AG10803 (cell line): Measurements from ENCODE around the gene PRKN.

ENCODE experiments used
- DNase-seq: peaks from one replicate; pipeline ENCODE4 v3.0.0; 2010; ENCODE audit warnings: low read depth
- H3K4me3 ChIP-seq: 2 replicates; pipeline ENCODE4 v1.5.1; 2011; ENCODE audit warnings: mild to moderate bottlenecking, low read length, control low read depth
- TF ChIP-seq, protein P1 (sequence below): conservative IDR thresholded peaks from 2 replicates; pipeline ENCODE4 v1.5.1; 2011; ENCODE audit warnings: mild to moderate bottlenecking, low read length, control low read depth, inconsistent platforms

The PRKN gene

DNA sequence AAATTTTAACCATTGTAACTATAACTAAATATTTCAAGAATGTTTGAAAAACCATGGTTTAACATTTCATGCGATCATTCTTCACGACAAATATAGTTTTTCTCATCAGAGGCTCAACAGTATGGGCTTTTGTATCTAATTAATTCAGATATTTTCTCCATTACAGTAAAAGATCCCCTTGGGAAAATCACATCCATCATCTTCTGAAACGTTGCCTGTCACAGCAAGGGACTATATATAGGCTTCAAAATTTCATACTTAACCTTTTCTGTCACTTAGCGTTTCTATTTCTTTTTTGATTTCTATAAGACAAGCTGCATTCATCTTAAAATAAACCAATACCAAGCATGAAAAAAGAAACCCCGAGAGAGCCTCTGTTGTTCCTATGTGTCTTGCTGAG lies 710.0 kb downstream of the PRKN start:
- no peak for DNase-seq
- no peak overlapping the region for H3K4me3 ChIP-seq
- TF ChIP-seq, protein P1, sequence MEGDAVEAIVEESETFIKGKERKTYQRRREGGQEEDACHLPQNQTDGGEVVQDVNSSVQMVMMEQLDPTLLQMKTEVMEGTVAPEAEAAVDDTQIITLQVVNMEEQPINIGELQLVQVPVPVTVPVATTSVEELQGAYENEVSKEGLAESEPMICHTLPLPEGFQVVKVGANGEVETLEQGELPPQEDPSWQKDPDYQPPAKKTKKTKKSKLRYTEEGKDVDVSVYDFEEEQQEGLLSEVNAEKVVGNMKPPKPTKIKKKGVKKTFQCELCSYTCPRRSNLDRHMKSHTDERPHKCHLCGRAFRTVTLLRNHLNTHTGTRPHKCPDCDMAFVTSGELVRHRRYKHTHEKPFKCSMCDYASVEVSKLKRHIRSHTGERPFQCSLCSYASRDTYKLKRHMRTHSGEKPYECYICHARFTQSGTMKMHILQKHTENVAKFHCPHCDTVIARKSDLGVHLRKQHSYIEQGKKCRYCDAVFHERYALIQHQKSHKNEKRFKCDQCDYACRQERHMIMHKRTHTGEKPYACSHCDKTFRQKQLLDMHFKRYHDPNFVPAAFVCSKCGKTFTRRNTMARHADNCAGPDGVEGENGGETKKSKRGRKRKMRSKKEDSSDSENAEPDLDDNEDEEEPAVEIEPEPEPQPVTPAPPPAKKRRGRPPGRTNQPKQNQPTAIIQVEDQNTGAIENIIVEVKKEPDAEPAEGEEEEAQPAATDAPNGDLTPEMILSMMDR: no peak

DNA sequence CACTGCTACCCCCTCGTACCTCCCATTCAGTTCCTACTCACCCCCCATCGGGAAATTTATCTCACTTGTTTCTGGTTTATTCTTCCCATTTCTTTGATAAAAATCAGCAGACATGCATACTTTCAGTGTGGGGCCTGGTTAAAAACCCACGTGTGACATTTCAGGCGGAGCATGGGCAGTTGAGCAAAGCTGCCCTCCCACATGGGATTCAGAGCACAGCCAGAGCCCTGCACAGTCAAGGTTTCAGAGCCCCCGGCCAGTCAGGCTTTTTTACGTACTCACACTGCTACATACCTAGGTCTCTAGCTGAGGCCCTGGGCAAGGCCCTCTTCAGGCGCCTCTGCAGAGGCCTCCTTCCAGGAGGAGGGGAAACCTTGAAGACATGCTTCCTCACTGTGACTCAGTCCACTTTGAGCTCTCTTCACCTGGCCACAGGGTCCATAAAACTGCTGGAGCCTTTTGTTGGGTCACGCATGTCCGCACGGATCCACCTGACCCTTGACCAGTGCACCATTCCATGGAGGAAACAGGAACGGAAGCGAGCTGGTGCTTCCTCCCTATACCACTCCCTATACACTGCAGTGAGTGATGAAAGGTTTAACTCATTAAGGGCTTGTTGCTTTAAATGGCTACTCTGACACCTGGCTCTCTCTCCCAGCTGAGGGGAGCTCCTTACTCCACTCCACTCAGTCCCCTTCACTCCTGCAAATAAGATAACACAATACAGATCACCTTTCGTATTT lies 713.3 kb downstream of the PRKN start:
- no peak for DNase-seq
- TF ChIP-seq, protein P1: no peak
- H3K4me3 ChIP-seq: no peak overlapping the region

DNA sequence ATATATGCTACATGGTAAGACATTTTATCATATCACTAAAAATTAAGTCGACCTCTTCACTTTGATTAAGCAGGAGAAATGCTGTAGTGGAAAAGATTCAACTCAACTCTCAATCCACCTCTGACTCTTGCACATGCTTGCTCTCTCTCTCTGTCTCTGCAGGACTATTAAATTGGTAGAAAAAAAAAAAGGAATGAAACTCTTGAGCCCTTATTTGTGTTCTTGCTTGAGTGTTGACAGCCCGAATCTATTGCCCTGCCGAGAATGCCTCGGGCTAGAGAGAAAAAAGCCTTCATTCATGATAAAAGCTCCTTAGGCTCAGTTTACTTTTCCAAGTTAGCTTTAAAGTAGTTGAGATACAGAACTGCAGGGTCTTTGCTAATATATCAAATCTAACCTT lies 722.2 kb downstream of the PRKN start:
- no peak for DNase-seq

DNA sequence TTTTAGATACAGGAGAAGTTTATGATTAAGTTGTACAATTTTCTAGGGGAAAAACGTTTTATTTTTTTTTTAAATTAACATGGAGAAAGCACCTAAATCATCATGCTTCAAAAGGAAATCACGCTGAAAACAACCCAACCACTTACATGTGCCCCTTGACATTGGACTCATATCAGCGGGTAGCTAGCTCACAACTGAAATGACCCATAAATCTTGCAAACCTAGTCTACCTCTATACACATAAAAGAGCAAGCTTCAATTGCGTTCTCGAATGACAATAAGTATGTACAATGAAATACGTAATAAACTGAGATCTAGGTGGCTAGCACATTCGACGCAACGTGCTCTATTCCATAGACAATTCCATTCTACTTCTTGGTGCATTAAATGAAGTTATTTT lies 730.8 kb downstream of the PRKN start:
- no peak overlapping the region for H3K4me3 ChIP-seq
- DNase-seq: no peak
- TF ChIP-seq, protein P1: no peak

More for the DNA sequence above, 722.2 kb downstream of the PRKN start:
- TF ChIP-seq, protein P1: no peak
- H3K4me3 ChIP-seq: no peak overlapping the region

DNA sequence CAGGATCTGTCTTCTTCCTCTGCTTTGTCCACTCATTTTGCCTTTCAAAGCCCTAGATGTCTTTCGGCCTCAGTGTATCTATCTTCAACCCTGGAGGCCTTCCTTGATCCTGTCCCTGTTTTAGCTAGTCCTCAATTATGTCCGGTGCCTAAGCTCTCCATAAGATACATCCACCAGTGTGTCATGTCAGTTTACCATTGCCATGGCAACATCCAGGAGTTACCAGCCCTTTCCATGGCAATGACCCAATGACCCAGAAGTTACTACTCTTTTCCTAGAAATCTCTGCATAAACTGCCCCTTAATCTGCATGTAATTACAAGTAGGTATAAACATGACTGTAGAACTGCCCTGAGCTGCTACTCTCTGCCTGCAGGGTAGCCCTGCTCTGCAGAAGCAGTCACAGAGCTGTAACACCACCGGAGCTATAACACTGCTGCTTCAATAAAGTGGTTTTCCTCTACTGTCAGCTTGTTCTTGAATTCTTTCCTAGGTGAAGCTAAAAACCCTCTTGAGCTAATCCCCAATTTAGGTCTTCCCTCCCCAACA lies 741.6 kb downstream of the PRKN start:
- TF ChIP-seq, protein P1: no peak
- DNase-seq: no peak

DNA sequence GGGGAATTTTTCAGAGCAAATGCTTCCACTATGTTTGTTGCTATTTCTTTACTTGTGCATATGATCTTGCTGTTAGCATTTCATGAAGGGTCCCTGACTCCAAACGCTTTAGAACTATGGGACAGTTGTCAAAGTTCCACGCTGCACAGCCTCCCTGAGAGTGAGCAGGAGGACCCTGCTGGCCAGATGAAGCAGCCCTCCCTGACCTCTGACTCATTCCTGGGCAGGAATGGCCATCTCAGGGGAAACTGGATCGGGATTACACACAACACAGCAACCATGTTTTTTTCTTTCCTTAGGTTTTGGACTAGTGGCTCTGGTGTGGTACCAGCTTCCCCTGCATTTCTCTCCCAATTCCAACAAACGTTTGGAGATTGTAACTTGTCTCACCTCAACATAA lies 742.9 kb downstream of the PRKN start:
- no peak for DNase-seq
- TF ChIP-seq, protein P1: no peak
- no peak overlapping the region for H3K4me3 ChIP-seq

More for the DNA sequence above, 741.6 kb downstream of the PRKN start:
- no peak overlapping the region for H3K4me3 ChIP-seq

DNA sequence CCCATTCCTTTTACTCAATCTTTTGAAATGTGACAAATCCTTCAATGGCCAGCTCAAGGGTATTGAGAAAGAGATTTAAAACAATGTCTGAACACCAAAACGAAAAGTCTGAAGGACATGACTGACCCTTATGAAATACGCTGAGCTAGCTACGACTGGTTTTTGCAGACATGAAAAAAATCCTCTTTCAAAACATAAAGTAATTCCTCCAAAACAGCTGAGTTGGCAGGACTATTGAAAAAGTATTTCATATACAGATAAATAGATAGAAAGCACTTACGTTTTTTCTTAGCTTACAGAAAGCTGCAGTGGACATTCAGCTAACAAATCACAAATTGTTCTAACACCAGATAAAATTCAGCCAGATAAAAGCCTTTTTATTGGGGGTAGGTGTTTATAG lies 751.0 kb downstream of the PRKN start:
- no peak overlapping the region for H3K4me3 ChIP-seq
- TF ChIP-seq, protein P1: no peak
- no peak for DNase-seq
